ENCODE measurements around the gene ADGRE2.
"Not testable (repeated sequence)": the region's sequence is repeated elsewhere in the genome, so short reads cannot be mapped to it uniquely, and the experiment has no call there.

The ADGRE2 gene

DNA sequence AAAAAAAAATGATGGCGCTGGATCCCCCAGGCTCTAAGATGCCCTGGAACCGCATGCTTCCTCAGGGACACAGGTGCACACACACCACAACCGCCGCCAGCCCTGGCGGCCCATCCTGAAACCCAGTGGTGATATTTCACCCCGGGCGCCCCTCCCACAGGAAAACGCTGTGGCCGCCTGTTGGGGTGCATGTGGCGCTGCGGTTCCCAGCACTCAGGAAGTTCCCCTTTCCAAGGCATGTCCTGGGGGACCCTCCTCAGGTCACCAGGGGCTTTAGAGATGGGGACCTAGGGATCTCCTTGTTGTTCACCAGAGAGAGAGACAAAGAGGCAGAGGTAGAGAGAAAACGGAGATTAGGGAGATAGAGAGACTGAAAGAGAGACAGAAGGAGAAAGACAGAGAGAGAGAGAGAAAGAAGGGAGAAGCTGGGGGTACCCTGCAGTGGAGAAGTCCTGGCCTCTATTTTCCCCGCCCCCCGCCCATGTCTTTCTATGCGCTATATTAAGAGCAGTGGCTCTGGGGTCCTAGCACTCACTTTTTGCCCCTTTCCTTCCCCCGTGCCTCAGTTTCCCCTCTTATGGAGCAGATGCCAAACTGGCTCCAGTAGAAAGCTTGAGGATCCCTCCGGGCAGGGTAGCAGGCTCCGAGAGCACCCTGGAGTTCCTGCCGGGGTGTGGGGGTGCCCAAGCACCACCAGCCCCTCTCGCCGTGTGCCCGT, 2.3 kb downstream of the ADGRE2 start:
- TF ChIP-seq LEF1 (IDR thresholded peaks at IDR 0.05; ENCODE audit: borderline replicate concordance): no peak
- no peak for TF ChIP-seq SP1 (IDR thresholded peaks at IDR 0.05)
- no peak for TF ChIP-seq CTBP1 (IDR thresholded peaks at IDR 0.05; ENCODE audit: borderline replicate concordance)
- no peak for TF ChIP-seq FOXA1 (IDR thresholded peaks at IDR 0.05)
- ChIA-PET CTCF (interaction anchor here (0.6 to 3.2 kb wide), 5 partner anchors 10 to 913 kb away, joined by 3 to 17 read pairs (median 3); no protein-coding TSS in a partner anchor), POLR2A (no interaction called here)
- no peak for DNase-seq (ENCODE audit: extremely low spot score)

DNA sequence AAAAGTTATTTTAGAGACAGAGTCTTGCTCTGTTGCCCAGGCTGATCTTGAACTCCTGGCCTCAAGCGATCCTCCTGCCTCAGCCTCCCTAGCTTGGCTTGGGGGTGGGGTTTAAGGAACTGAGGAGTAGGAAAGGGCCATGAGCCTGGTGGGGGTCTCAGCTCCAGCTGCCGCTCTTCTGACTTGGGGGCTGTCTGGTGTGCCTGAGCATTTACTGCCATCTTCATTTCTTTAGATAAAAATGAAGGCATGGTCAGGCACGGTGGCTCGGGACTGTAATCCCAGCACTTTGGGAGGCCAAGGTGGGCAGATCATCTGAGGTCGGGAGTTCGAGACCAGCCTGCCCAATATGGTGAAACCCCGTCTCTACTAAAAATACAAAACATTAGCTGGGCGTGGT, 3.0 kb downstream of the ADGRE2 start:
- CTCF ChIA-PET: interaction anchor here (3.2 kb wide), 1 partner anchor 11 kb away, joined by 17 read pairs; no protein-coding TSS in a partner anchor
- DNase-seq (ENCODE audit: extremely low spot score); POLR2A ChIA-PET: not testable (repeated sequence)

DNA sequence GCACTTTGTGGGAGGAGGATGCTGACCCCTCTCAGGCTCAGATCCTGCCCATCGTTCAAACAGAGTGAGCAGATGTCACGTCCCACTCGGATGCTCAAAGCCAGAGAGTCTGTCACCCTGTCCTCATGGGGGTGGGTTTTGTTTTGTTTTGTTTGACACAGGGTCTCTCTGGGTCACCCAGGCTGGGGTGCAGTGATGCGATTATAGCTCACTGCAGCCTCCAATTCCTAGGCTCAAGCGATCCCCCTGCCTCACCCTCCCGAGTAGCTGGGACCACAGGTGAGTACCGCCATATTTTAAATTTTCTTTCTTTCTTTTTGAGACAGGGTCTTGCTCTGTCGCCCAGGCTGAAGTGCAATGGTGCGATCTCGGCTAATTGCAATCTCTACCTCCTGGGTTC, 4.0 kb downstream of the ADGRE2 start:
- no peak for DNase-seq (ENCODE audit: extremely low spot score)
- ChIA-PET POLR2A (no interaction called here), CTCF (no interaction called here)
- TF ChIP-seq ELF4 (IDR thresholded peaks at IDR 0.05) (no peak), ZNF384 (IDR thresholded peaks at IDR 0.05) (no peak), CTBP1 (IDR thresholded peaks at IDR 0.05; ENCODE audit: borderline replicate concordance) (no peak), FOXK2 (IDR thresholded peaks at IDR 0.05) (no peak), HDGF (IDR thresholded peaks at IDR 0.05; ENCODE audit: borderline replicate concordance) (no peak), FOXA1 (IDR thresholded peaks at IDR 0.05) (no peak), SP1 (IDR thresholded peaks at IDR 0.05) (no peak), ARNT (IDR thresholded peaks at IDR 0.05) (no peak), TARDBP (IDR thresholded peaks at IDR 0.05) (no peak), BHLHE40 (IDR thresholded peaks at IDR 0.05; ENCODE audit: borderline replicate concordance) (no peak), SUZ12 (IDR thresholded peaks at IDR 0.05) (no peak), FOXM1 (IDR thresholded peaks at IDR 0.05; ENCODE audit: borderline replicate concordance) (no peak), L3MBTL2 (conservative IDR thresholded peaks at IDR 0.05) (no peak), LEF1 (IDR thresholded peaks at IDR 0.05; ENCODE audit: borderline replicate concordance) (no peak), NFRKB (IDR thresholded peaks at IDR 0.05) (no peak)
- TF ChIP-seq, protein P1, sequence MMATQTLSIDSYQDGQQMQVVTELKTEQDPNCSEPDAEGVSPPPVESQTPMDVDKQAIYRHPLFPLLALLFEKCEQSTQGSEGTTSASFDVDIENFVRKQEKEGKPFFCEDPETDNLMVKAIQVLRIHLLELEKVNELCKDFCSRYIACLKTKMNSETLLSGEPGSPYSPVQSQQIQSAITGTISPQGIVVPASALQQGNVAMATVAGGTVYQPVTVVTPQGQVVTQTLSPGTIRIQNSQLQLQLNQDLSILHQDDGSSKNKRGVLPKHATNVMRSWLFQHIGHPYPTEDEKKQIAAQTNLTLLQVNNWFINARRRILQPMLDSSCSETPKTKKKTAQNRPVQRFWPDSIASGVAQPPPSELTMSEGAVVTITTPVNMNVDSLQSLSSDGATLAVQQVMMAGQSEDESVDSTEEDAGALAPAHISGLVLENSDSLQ (IDR thresholded peaks at IDR 0.05): no peak

DNA sequence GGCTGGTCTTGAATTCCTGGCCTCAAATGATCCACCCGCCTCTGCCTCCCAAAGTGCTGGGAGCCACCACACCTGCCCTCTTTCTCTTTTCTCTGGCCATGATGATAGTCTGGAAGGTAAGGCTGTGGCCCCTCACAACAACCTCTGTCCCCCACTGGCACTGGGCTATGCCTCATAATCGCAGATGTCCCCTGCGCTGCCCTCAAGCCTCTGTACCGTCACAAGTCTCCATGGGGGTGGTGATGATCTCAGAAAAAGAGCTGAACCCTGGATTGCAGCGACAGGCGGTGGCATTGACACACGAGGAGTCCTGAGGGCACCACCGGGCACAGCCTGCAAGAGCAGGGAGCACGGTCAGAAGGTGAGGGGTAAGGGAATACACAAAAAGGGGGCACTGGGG, 4.6 kb downstream of the ADGRE2 start:
- DNase-seq (ENCODE audit: extremely low spot score); POLR2A ChIA-PET; CTCF ChIA-PET: not testable (repeated sequence)

DNA sequence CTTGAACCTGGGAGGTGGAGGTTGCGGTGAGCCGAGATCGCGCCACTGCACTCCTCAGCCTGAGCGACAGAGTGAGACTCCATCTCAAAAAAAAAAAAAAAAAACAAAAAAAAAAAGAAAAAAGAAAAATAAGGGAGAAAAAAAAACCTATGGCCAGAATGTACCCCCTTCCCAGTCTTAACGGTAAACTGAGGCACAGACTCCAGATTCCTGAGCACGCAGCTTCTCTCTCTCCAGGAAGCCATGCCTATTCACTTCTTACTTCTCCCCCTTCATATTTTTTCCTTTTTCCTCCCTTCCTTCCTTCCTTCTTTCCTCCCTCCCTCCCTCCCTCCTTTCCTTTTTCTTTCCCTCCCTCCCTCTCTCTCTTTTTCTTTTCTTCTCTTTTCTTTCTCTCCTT, 5.4 kb downstream of the ADGRE2 start:
- DNase-seq (ENCODE audit: extremely low spot score): no peak
- POLR2A ChIA-PET: no interaction called here
- TF ChIP-seq FOXA1 (IDR thresholded peaks at IDR 0.05): no peak
- TF ChIP-seq CTBP1 (IDR thresholded peaks at IDR 0.05; ENCODE audit: borderline replicate concordance): no peak
- TF ChIP-seq L3MBTL2 (conservative IDR thresholded peaks at IDR 0.05): no peak
- no peak for TF ChIP-seq BHLHE40 (IDR thresholded peaks at IDR 0.05; ENCODE audit: borderline replicate concordance)
- TF ChIP-seq HDGF (IDR thresholded peaks at IDR 0.05; ENCODE audit: borderline replicate concordance): no peak
- TF ChIP-seq NFRKB (IDR thresholded peaks at IDR 0.05): no peak
- TF ChIP-seq SUZ12 (IDR thresholded peaks at IDR 0.05): no peak
- no peak for TF ChIP-seq ELF4 (IDR thresholded peaks at IDR 0.05)
- TF ChIP-seq FOXK2 (IDR thresholded peaks at IDR 0.05): no peak
- no peak for TF ChIP-seq ARNT (IDR thresholded peaks at IDR 0.05)
- TF ChIP-seq, protein P1 (IDR thresholded peaks at IDR 0.05): no peak
- TF ChIP-seq LEF1 (IDR thresholded peaks at IDR 0.05; ENCODE audit: borderline replicate concordance): no peak
- no peak for TF ChIP-seq TARDBP (IDR thresholded peaks at IDR 0.05)
- no peak for TF ChIP-seq FOXM1 (IDR thresholded peaks at IDR 0.05; ENCODE audit: borderline replicate concordance)
- CTCF ChIA-PET: no interaction called here

DNA sequence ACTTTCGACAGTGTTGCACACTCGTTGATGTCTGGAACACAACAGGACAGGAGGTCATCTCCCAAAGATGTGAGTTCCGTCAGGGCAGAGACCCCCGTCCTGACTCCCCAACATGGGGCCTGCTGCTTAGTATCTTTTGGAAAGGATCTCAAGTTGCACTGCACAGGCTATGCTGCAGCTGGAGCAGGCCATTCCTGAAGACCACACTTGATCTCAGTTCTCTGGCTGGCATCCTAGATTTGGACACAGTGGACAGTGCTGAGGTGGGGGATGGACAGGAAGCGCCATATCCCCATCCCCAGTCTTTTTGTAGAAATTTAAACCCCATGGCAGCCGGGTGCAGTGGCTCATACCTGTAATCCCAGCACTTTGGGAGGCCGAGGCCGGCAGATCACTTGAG, 5.9 kb downstream of the ADGRE2 start:
- DNase-seq (ENCODE audit: extremely low spot score): no peak
- TF ChIP-seq HDGF (IDR thresholded peaks at IDR 0.05; ENCODE audit: borderline replicate concordance) (no peak), TARDBP (IDR thresholded peaks at IDR 0.05) (no peak), FOXA1 (IDR thresholded peaks at IDR 0.05) (no peak), FOXM1 (IDR thresholded peaks at IDR 0.05; ENCODE audit: borderline replicate concordance) (no peak), CTBP1 (IDR thresholded peaks at IDR 0.05; ENCODE audit: borderline replicate concordance) (no peak), ELF4 (IDR thresholded peaks at IDR 0.05) (no peak)
- TF ChIP-seq, protein P1 (IDR thresholded peaks at IDR 0.05): no peak
- ChIA-PET POLR2A (no interaction called here), CTCF (interaction anchor here (0.6 kb wide), 1 partner anchor 47 kb away, joined by 4 read pairs; no protein-coding TSS in a partner anchor)

Data from HEK293T (cell line).